Measurements from ENCODE around the gene TMED5. TPM values are rescaled to one million over a fixed set of nuclear protein-coding genes. Genes with fewer than 3 reads are reported as not detected.
"Not testable (repeated sequence)": the region's sequence is repeated elsewhere in the genome, so short reads cannot be mapped to it uniquely, and the experiment has no call there.

Gene TMED5
- 5.8 and 6.0 TPM in 2 replicates for total RNA-seq (2014; rRNA removed; shearing (Covaris generic); ENCODE audit: low replicate concordance)

DNA sequence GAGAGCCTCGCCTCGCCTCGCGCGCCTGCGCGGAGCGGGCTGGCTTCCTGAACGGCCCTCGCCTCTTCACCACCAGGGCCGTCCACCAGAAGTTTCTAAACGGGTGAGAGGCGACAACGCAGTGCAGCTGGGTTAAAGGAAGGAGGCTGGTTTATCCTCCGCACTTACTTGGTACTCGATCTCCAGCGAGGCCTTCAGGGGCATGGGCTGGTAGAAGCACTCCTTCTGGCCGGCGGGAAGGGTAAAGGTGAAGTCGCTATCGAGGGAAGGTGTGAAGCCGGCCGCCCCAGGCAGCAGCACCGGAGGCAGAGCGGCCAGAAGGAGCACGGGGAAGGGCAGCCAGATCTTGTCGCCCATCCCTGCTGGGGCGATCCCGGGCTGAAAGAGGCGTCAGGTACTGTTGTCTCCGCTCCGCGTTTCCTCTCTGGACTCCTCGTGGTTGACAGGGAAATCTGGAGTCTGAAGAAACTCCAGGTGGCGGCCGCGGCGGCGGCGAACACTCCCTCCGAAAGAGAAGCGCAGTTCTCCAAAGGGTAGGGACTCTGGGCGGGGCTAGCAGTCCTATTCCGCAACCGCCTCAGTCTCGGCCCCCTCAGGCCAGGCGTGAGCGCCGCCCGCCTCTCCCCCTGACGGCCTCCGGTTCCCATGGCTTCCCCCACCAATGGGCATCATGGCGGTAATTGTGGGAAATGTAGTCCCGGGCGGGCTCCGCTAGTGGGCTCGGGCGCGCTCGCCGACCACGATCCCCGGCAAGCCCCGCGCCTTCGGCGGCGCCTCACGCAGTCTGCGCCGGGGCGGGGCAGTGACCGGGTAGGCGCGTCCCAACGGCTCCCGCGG is at the start of gene TMED5:
TSS of gene TMED5 (minus strand) at position 528 of the 837 bp plus-strand sequence. CDS start at position 357, 171 bp downstream.
- peak; percentile 98 for DNase-seq
- peaks cover 26% of the 10 kb centered on the region for H3K36me3 ChIP-seq
- H3K4me3 ChIP-seq: peak within 1 kb of the TSS; percentile 82
- H3K27me3 ChIP-seq: no peaks in the 10 kb centered on the region
- no peaks in the 10 kb centered on the region for H3K9me3 ChIP-seq

DNA sequence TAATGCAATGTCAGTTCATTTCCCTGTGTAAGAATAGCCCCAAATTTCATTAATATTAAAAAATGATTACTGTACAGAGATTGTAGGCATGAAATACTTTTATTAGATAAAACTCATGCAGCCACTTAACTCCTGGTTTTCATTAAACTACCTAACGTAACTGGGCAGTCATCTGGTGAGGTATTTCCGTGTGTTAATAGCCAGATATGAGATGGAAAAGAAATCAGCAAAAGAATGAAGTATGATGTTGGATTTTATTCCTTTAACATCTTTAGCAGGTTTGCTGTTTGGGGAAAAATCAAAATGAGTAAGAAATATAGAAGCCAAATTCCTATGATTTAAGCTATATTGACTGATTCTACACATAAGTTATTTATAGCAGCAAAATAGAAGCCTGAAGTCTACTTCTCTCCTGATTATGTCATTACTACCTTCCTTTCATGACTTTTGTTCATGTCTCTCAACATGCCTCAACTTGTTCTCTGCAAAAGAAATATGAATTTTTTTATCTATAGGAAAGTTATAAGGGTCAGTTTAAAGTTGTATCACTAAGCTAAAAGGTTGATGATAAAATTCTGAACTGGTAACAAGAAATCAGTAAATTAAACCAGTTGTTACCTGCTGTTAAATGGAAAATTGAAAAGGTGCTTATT is 42.9 kb upstream of the TMED5 start:
- no peak for DNase-seq
- Histone ChIP-seq H3K4me3 (no peak overlapping the region), H3K27me3 (no peaks in the 10 kb centered on the region), H3K9me3 (0 out of 2 replicates have a peak, but pooled peaks cover 3% of the 10 kb centered on the region), H3K36me3 (peaks cover 43% of the 10 kb centered on the region)

DNA sequence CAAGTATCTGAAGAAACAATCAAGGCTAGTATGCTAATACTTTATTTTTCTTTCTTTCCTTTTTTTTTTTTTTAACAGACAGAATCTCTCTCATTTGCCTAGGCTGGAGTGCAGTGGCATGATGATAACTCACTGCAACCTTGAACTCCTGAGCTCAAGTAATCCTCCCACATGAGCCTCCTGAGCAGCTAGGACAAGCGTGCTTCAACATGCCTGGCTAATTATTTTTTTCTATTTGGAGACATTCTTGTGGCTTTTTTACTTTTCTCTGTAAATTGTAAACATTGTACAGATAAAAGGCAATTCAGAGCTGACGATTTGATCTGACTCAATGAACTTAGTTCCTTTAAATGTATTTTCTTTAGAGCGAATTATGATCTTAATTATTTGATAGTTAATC is 41.7 kb upstream of the TMED5 start:
- H3K9me3 ChIP-seq: 0 out of 2 replicates have a peak, but pooled peaks cover 3% of the 10 kb centered on the region
- H3K4me3 ChIP-seq: no peak overlapping the region
- no peaks in the 10 kb centered on the region for H3K27me3 ChIP-seq
- no peak for DNase-seq
- peaks cover 53% of the 10 kb centered on the region for H3K36me3 ChIP-seq

DNA sequence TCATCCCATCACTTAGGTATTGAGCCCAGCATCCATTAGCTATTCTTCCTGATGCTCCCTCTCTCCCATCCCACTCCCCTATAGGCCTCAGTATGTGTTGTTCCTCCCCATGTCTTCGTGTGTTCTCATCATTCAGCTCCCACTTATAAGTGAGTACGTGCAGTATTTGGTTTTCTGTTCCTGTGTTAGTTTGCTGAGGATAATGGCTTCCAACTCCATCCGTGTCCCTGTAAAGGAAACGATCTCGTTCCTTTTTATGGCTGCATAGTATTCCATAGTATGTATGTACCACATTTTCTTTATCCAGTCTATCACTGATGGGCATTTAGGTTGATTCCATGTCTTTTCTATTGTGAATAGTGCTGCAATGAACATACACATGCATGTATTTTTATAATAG is 40.5 kb upstream of the TMED5 start:
- not testable (repeated sequence) for H3K9me3 ChIP-seq, H3K27me3 ChIP-seq, H3K4me3 ChIP-seq, DNase-seq
- H3K36me3 ChIP-seq: peaks cover 58% of the 10 kb centered on the region

DNA sequence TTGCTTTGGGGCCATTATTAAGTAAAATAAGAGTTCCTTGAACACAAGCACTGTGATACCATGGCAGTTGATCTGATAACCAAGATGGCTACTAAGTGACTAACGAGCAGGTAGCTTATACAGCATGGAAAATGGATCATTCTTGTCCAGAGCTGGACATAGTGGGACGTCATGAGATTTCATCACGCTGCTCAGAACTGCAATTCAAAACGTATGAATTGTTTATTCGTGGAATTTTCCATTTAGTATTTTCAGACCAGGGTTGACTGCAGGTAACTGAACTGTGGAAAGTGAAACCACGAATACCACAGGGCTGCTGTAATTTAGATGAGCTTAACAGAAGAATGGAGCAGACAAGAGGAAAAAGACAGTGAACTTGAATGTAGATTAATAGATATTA is 39.2 kb upstream of the TMED5 start:
- H3K4me3 ChIP-seq: no peak overlapping the region
- DNase-seq: no peak
- peaks cover 56% of the 10 kb centered on the region for H3K36me3 ChIP-seq
- H3K9me3 ChIP-seq: 0 out of 2 replicates have a peak, but pooled peaks cover 3% of the 10 kb centered on the region
- H3K27me3 ChIP-seq: no peaks in the 10 kb centered on the region

DNA sequence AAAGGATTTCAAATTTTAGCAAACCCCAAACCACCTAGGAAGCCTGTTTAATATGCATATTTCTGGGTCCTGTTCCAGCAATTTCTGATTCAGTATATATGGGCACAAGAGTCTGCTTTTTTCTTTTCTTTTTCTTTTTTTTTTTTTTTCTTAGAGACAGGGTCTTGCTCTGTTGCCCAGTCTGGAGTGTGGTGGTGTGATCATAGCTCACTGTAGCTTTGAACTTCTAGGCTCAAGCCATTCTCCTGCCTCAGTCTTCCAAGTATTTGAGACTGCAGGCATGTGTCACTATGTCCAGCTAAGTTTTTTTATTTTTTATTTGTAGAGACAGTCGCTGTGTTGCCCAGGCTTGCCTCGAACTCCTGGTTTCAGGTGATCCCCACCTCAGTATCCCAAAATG is 35.1 kb upstream of the TMED5 start:
- DNase-seq: no peak
- H3K27me3 ChIP-seq: no peaks in the 10 kb centered on the region
- 0 out of 2 replicates have a peak, but pooled peaks cover 3% of the 10 kb centered on the region for H3K9me3 ChIP-seq
- H3K4me3 ChIP-seq: no peak overlapping the region
- peaks cover 49% of the 10 kb centered on the region for H3K36me3 ChIP-seq

DNA sequence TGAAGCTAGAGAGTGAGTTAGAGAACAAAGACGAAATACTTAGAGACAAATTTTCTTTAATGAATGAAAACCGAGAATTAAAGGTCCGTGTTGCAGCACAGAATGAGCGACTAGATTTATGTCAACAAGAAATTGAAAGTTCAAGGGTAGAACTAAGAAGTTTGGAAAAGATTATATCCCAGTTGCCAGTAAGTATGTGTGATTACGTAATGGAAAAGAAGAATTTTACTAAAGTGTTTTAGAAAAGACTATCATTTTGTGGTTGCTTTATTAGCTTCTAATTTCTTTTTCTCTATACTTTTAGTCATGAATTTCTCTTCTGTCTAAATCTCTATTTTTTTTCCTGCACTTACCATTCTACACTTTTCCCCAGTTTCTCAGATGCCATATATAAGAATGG is 27.0 kb upstream of the TMED5 start:
- peaks cover 24% of the 10 kb centered on the region for H3K36me3 ChIP-seq
- H3K27me3 ChIP-seq: no peaks in the 10 kb centered on the region
- DNase-seq: no peak
- H3K4me3 ChIP-seq: no peak overlapping the region
- H3K9me3 ChIP-seq: no peaks in the 10 kb centered on the region

DNA sequence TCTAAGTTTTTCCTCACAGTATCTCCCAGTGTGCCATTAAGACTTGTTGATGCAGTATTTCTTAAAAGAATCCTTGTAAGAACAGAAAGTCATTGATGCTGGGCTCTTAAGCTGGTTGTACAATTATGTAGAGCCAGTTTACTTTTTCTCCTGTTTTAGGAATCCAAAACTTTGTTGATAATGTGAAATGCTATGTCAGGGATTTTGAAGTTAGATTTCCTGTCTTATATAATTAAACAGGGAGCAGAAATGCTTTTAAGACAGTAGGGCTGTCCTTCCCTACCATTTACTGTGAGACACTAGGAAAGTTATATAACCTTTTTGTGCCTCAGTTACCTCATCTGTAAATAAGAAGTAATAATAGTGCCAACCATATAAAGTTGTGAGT is 26.3 kb upstream of the TMED5 start:
- no peaks in the 10 kb centered on the region for H3K9me3 ChIP-seq
- peaks cover 20% of the 10 kb centered on the region for H3K36me3 ChIP-seq
- no peak for DNase-seq
- H3K4me3 ChIP-seq: no peak overlapping the region
- H3K27me3 ChIP-seq: no peaks in the 10 kb centered on the region

DNA sequence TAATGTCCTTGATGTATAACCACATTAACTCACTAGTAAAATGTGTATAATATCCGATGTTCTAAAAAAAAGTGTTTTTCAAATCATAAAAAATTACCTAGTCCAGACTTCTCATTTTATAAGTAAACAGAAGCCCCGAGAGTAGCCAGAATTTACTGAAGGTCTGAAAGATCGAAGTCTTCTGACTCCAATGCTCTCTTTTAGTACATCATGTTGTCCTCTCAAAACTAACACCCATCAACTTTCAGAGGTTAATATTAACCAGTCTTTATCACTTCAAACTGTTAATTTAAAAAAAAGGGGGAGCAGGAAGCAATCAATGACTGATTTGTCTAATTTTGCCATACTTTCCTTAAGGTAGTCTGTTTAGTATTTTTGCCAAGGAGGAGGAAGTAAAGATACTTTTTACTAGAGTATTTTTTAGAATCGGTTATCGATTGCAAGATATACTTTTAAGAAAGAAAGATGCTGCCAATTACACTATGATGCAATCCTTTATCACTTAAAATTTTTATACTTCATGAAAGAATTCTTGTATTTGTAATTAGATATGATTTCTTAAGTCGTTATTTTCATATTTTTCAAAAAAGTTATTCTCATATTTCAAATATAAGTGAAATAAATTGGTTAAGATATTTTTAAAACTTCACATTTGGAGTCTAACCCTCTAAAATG is 25.8 kb upstream of the TMED5 start:
- Histone ChIP-seq H3K36me3 (peaks cover 18% of the 10 kb centered on the region), H3K4me3 (no peak overlapping the region), H3K27me3 (no peaks in the 10 kb centered on the region), H3K9me3 (no peaks in the 10 kb centered on the region)
- DNase-seq: no peak

DNA sequence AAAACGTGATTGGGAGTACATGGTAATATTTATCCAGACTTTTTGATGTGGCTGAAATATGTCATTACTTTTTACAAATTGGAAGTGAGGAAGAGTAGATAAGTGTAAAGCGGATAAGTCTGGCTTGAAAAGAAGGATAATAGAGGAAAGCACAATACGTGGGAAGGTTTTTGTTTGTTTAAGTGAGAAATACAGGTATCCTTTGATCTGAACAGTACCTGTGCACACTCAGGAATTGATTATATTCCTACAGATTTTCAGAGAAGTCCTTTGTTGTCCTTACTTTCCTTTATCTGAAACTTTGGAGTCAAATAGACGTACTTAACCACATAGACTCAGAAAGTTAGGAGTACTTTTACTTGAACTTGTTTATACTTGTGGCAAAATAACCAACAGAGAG is 20.5 kb upstream of the TMED5 start:
- Histone ChIP-seq H3K4me3 (no peak overlapping the region), H3K27me3 (no peaks in the 10 kb centered on the region), H3K36me3 (peaks cover 9% of the 10 kb centered on the region), H3K9me3 (no peaks in the 10 kb centered on the region)
- DNase-seq: no peak

DNA sequence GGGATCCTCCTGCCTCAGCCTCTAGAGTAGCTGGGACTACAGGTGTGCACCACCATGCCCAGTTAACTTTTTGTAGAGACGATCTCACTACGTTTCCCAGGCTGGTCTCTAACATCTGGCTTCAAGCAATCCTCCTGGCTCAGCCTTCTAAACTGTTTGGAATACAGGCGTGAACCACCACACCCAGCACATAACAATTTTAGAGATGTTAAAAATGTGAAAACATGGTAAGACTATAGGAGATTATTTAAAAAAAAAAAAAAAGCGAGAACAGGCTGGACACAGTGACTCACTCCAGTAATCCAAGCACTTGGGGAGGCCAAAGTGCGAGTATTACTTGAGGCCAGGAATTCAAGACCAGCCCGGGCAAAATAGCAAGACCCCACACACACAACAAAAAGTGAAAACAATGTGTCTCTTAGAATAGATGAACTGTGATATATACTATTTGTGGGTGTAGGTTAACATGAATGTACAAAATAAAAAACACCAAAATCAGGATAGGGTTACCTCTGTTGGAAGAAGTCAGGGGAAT is 19.9 kb upstream of the TMED5 start:
- peaks cover 15% of the 10 kb centered on the region for H3K36me3 ChIP-seq
- H3K9me3 ChIP-seq: no peaks in the 10 kb centered on the region
- no peak for DNase-seq
- no peaks in the 10 kb centered on the region for H3K27me3 ChIP-seq
- H3K4me3 ChIP-seq: no peak overlapping the region

DNA sequence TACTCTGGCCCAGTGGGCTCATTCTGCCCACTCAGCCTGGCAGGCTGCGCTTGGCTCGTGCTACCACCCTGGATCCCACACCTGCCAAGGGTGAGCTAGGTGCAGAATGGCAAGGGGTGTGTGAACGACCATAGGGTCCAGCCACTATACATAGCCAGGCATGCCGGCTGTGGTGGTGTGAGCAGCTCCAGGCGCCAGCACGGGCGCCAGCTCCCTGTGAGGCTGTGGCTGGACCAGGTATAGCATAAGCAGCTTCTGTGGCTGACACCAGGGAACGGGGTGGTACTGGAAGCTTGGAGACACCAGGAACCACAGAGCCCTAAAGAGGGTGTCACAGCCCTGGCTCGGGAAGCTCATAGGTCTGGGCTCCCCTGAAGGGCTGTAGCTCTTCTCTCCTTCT is 18.9 kb upstream of the TMED5 start:
- no peaks in the 10 kb centered on the region for H3K9me3 ChIP-seq
- no peak overlapping the region for H3K4me3 ChIP-seq
- DNase-seq: no peak
- peaks cover 20% of the 10 kb centered on the region for H3K36me3 ChIP-seq
- H3K27me3 ChIP-seq: no peaks in the 10 kb centered on the region

DNA sequence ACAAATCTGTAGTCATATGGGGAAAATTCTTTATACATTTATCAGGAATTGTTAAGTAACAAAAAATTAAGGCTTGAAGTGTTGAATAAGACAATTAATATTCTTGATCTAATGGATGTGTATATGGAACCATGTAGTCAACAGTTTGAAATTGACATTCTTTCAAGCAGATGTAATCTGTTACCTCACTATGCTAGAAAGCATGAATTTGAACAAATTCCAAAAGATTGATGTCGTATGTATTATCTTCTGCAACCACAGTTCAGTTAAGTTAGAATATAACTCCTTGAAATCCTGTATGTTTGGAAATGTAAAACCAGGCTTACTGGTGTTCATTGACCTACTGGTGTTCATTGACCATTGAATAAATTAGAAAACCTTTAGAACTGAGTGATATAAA is 16.4 kb upstream of the TMED5 start:
- no peaks in the 10 kb centered on the region for H3K27me3 ChIP-seq
- H3K4me3 ChIP-seq: no peak overlapping the region
- DNase-seq: no peak
- H3K36me3 ChIP-seq: peaks cover 20% of the 10 kb centered on the region
- H3K9me3 ChIP-seq: no peaks in the 10 kb centered on the region

DNA sequence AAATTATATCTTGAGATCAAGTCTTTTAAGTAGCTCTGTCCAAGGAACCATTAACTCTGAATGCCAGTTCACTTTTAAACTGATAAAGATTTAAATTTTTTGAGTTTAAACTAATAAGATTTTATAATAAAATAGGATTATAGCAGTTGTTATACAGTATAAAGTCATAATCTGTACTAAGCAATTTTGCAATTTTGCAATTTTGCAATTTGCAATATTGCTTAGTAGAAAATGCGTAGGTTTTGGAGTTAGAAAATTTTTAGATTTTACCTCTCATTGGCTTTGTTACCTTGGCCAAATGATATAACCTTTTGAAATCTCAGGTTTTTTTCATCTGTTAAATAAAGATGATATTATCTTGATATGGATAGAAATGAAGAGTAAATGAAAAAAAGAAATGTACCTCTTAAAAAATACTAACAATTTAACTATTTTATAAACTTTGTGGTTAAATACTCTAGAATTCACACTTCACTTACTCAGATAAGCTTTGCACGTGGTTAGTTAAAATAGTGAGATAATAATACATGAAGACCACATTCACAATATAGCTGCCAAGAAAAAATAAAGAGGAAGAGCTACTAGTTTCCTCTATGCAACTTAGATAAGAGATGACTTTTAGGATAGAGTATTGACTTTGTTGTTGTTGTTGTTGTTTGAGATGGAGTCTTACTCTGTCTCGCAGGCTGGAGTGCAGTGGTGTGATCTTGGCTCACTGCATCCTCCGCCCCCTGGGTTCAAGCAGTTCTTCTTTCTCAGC is 14.2 kb upstream of the TMED5 start:
- H3K36me3 ChIP-seq: peaks cover 20% of the 10 kb centered on the region
- H3K27me3 ChIP-seq: no peaks in the 10 kb centered on the region
- H3K4me3 ChIP-seq: no peak overlapping the region
- no peaks in the 10 kb centered on the region for H3K9me3 ChIP-seq
- no peak for DNase-seq

DNA sequence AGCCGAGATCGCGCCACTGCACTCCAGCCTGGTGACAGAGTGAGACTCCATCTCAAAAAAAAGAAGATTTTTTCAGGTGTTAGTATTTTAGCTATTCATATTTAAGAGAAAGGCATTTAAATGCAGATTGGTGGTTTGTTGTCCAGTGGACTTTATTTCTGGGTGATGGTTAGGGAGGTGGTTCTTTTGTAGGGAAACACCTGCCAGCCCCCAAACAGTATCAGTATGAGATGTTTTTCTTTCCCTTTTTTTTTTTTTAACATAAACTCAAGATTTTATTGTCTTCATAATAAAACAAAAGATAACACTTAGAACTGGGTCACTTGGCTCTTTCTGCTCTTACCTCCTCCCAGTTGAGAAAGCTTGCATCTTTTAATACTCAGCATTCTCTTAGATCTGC is 10.2 kb upstream of the TMED5 start:
- H3K4me3 ChIP-seq: no peak overlapping the region
- DNase-seq: no peak
- peaks cover 17% of the 10 kb centered on the region for H3K36me3 ChIP-seq
- H3K9me3 ChIP-seq: no peaks in the 10 kb centered on the region
- no peaks in the 10 kb centered on the region for H3K27me3 ChIP-seq

DNA sequence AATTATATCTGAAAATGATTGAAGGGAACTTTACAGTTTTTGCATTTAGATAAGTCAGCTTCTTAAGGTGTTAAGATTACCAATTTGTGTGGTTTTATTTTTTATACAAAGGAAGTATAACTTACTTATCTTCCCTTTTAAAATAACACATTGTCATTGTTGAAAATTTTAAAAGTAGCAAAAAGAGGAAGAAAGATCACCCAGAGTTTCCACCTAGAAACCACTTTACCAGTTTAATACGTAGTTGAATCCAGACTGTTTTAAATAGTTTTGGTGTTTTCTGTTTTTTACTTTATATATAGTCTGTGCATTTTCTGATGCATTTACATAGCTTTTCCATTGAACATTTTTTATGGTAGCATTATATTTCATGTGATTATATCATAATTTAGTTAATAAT is 6.5 kb upstream of the TMED5 start:
- Histone ChIP-seq H3K9me3 (no peaks in the 10 kb centered on the region), H3K4me3 (no peak overlapping the region), H3K36me3 (peaks cover 6% of the 10 kb centered on the region; the same call in 1 of the 2 replicates), H3K27me3 (no peaks in the 10 kb centered on the region)
- no peak for DNase-seq

Data from MG63 (cell line).